Suprapubic skin (tissue), 3 donors: Measurements from ENCODE around the gene CXorf49.
"Not testable (repeated sequence)": the region's sequence is repeated elsewhere in the genome, so short reads cannot be mapped to it uniquely, and the experiment has no call there.

Experiments used
- CTCF ChIP-seq, 2 donors: fragments of 200-600 bp in 1 of 2; fragments of 450-650 bp in 1 of 2; sonication (generic) in 1 of 2; IDR thresholded peaks; one replicate each; pipeline ENCODE4 v1.5.1; 2016 to 2019; ENCODE audit warnings: antibody characterized with exemption in 2 of 2, mild to moderate bottlenecking in 1 of 2, moderate library complexity in 1 of 2
- POLR2A ChIP-seq, 2 donors: fragments of 450-650 bp; IDR thresholded peaks; one replicate each; pipeline ENCODE4 v1.6.1; 2017; ENCODE audit warnings: antibody characterized with exemption in 2 of 2, mild to moderate bottlenecking in 2 of 2, moderate library complexity in 2 of 2

- TF ChIP-seq CTCF, POLR2A (IDR thresholded peaks at IDR 0.05): not testable (repeated sequence)
Measured at GRCh38 chrX:71716323-71716722, 1.8 kb downstream of the CXorf49 start.
